ENCODE results near the gene MLXIP. TPM values are rescaled to one million over a fixed set of nuclear protein-coding genes. Genes with fewer than 3 reads are reported as not detected.
A peak's percentile ranks its signal among the peaks of the same experiment; 100 is the strongest.

The MLXIP gene
- total RNA-seq, 1 experiment from 2014 or later = 46.3 TPM

GRCh38 chr12:122111089-122111641, 32.6 kb downstream of the MLXIP start:
- CTCF ChIA-PET = interaction anchor here (1.0 to 1.8 kb wide), 4 partner anchors 9 to 20 kb away, joined by 3 to 7 read pairs (median 6); no protein-coding TSS in a partner anchor
- peak; percentile 51 for ATAC-seq
- H4K20me1 ChIP-seq (ENCODE audit: insufficient read depth) = no peaks in the 10 kb centered on the region; the same call in 1 of the 2 replicates
- no peaks in the 10 kb centered on the region for H3K27me3 ChIP-seq (ENCODE audit: insufficient read depth, low read length)
- BruUV-seq (replicated peaks) = no TSS peak
- H3K4me1 ChIP-seq (ENCODE audit: control insufficient read depth in 1 of 2, insufficient read depth in 2 of 2, low read length in 2 of 2) = peaks cover 68 to 80% of the 10 kb centered on the region in 2 experiments
- H3K9ac ChIP-seq (ENCODE audit: low read length) = peak overlapping the region; percentile 55
- no peaks in the 10 kb centered on the region for H3K9me2 ChIP-seq (ENCODE audit: insufficient read depth)
- no peaks in the 10 kb centered on the region for H3K36me3 ChIP-seq (ENCODE audit: control insufficient read depth in 1 of 2, insufficient read depth in 2 of 2, low read length in 2 of 2)
- H3K27ac ChIP-seq (ENCODE audit: low read depth, low read length) = peak overlapping the region; percentile 70
- peak; percentile 29 for DNase-seq (ENCODE audit: low read depth, low spot score)
- POLR2A ChIA-PET = interaction anchor here (0.6 to 1.5 kb wide), 3 partner anchors 23 to 115 kb away, joined by 3 to 5 read pairs (median 3); partner anchors contain the start of gene DIABLO
- H3K4me3 ChIP-seq (replicated peaks in 1 of 2; ENCODE audit: low read depth in 1 of 2, low read length in 2 of 2) = peak overlapping the region in 1 of 2 experiments; percentile 26; a peak in 2 of 4 replicates
- peak overlapping the region; percentile 80 for H3K4me2 ChIP-seq (ENCODE audit: low read length)
- intact Hi-C loops (cut with micrococcal nuclease) = no loop called here
- RAD21 ChIA-PET (ENCODE audit: low non-redundant PET in 1 of 2, low total read pairs in 2 of 2, uncharacterized antibody in 2 of 2, unreplicated experiment in 2 of 2) = no interaction called here
- H3K9me3 ChIP-seq (ENCODE audit: control insufficient read depth in 1 of 2, insufficient read depth in 1 of 2, low read depth in 1 of 2, low read length in 2 of 2) = no peaks in the 10 kb centered on the region
- H3K79me2 ChIP-seq (ENCODE audit: insufficient read depth, low read length) = peaks cover 89% of the 10 kb centered on the region
- no peak overlapping the region for H2AFZ ChIP-seq (ENCODE audit: low read depth, low read length, poor library complexity, severe bottlenecking)
- TF ChIP-seq SRF (IDR thresholded peaks at IDR 0.05; ENCODE audit: low read depth) = 0 out of 2 replicates have a peak, but pooled peaks have one; percentile 14
- TF ChIP-seq RAD21 (IDR thresholded peaks at IDR 0.05; ENCODE audit: low read depth) = 0 out of 2 replicates have a peak, but pooled peaks have one; percentile 10
- peak; percentile 12; the same call in 1 of the 2 replicates for TF ChIP-seq SP1 (IDR thresholded peaks at IDR 0.05; ENCODE audit: low read depth)
- TF ChIP-seq FOSL1 (IDR thresholded peaks at IDR 0.05; ENCODE audit: low read depth) = 0 out of 2 replicates have a peak, but pooled peaks have one; percentile 21
- TF ChIP-seq ZFX (IDR thresholded peaks at IDR 0.05) = no peak
- 0 out of 2 replicates have a peak, but pooled peaks have one; percentile 25 for TF ChIP-seq JUND (IDR thresholded peaks at IDR 0.05)
- no peak for TF ChIP-seq SIN3A (IDR thresholded peaks at IDR 0.05; ENCODE audit: low read depth)
- TF ChIP-seq POLR2AphosphoS5 (IDR thresholded peaks at IDR 0.05; ENCODE audit: low read depth, low read length) = no peak

DNA sequence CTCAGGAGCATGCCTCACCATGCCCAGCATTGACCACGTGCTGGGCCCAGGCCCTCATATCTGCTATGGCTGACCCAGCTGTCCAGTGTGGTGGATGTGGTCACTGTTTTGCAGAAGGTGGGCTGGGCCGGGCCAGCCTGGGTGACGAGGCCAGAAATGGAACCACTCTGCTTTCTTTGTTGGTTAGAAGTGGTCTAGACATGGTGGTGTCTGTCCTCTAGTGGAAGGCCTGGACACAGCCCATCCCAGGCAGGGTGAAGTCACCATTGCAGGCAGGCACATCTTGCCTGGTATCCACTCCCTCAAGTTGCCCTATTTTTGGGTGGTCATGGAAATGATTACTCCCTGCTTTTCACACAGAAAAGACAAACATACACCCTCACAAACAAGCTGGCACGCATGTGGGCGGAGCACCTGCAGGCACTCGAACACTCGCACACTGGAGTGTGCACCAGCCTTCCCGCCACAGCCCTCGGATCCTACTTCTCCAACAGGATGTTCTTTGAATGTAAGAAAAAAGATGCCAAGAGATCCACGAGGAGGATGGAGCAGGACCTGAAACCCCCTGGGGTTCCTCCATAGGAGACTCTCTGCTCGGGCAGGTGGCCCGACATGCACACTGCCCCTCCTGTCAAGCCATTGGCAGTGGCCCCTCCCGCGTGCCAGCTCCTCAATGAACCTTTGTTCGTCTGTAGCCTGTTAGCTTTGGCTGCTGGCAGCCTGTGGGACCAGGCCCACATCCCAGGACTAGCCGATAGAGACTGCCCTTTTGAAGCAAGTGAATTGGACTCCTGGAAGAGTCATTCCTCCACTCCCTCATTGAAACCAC, 38.4 kb downstream of the MLXIP start:
- ATAC-seq (no peak), DNase-seq (ENCODE audit: low read depth, low spot score) (no peak)
- Histone ChIP-seq H2AFZ (ENCODE audit: low read depth, low read length, poor library complexity, severe bottlenecking) (no peak overlapping the region), H3K4me3 (replicated peaks in 1 of 2; ENCODE audit: low read depth in 1 of 2, low read length in 2 of 2) (no peak overlapping the region), H3K27ac (ENCODE audit: low read depth, low read length) (no peak overlapping the region), H4K20me1 (ENCODE audit: insufficient read depth) (no peaks in the 10 kb centered on the region), H3K9me2 (ENCODE audit: insufficient read depth) (no peaks in the 10 kb centered on the region), H3K27me3 (ENCODE audit: insufficient read depth, low read length) (no peaks in the 10 kb centered on the region), H3K9ac (ENCODE audit: low read length) (no peak overlapping the region), H3K4me2 (ENCODE audit: low read length) (no peak overlapping the region), H3K9me3 (ENCODE audit: control insufficient read depth in 1 of 2, insufficient read depth in 1 of 2, low read depth in 1 of 2, low read length in 2 of 2) (no peaks in the 10 kb centered on the region), H3K79me2 (ENCODE audit: insufficient read depth, low read length) (peaks cover 75% of the 10 kb centered on the region), H3K4me1 (ENCODE audit: control insufficient read depth in 1 of 2, insufficient read depth in 2 of 2, low read length in 2 of 2) (peaks cover 30 to 45% of the 10 kb centered on the region in 2 experiments), H3K36me3 (ENCODE audit: control insufficient read depth in 1 of 2, insufficient read depth in 2 of 2, low read length in 2 of 2) (no peaks in the 10 kb centered on the region)
- no TSS peak for BruUV-seq (replicated peaks)
- intact Hi-C loops (cut with micrococcal nuclease) = no loop called here
- POLR2A ChIA-PET = no interaction called here
- CTCF ChIA-PET = no interaction called here
- RAD21 ChIA-PET (ENCODE audit: low non-redundant PET in 1 of 2, low total read pairs in 2 of 2, uncharacterized antibody in 2 of 2, unreplicated experiment in 2 of 2) = no interaction called here
- no peak for TF ChIP-seq CBX3 (IDR thresholded peaks at IDR 0.05; ENCODE audit: low read depth)
- TF ChIP-seq EZH2phosphoT487 (IDR thresholded peaks at IDR 0.05; ENCODE audit: borderline replicate concordance) = no peak
- TF ChIP-seq FOSL1 (IDR thresholded peaks at IDR 0.05; ENCODE audit: low read depth) = no peak
- no peak for TF ChIP-seq SRF (IDR thresholded peaks at IDR 0.05; ENCODE audit: low read depth)
- TF ChIP-seq REST (IDR thresholded peaks at IDR 0.05; ENCODE audit: low read depth) = no peak
- TF ChIP-seq EGR1 (IDR thresholded peaks at IDR 0.05; ENCODE audit: low read depth) = no peak
- TF ChIP-seq, protein P1, sequence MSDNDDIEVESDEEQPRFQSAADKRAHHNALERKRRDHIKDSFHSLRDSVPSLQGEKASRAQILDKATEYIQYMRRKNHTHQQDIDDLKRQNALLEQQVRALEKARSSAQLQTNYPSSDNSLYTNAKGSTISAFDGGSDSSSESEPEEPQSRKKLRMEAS (IDR thresholded peaks at IDR 0.05) = no peak
- TF ChIP-seq JUND (IDR thresholded peaks at IDR 0.05) = no peak
- no peak for TF ChIP-seq TCF7L2 (IDR thresholded peaks at IDR 0.05; ENCODE audit: borderline replicate concordance, extremely low read depth, insufficient read depth, insufficient read length)

Data from HCT116 (cell line).